Measurements from ENCODE around the gene RNF157.

The RNF157 gene

DNA sequence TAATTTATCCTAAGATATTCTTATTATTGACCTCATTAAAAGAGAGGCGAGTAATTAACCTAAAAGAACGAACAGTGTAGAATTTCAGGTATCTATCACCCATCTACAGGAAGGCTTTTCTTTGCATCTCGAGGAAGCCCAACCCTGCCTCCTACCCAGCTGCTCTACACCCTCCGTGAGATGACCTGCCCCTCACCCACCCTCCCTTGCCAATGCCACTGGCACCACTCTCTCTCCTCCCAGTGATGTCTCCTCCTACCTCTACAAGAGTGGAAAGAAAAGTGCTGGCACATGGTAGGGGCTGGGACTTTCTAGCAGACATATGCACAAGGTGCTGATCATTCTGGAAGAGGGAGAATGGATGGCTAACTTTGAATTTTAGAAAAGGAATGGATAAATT, 76.4 kb downstream of the RNF157 start:
- no peaks in the 10 kb centered on the region for H3K27me3 ChIP-seq (ENCODE audit: insufficient read depth, poor library complexity, severe bottlenecking)
- DNase-seq (ENCODE audit: low read depth in 1 of 2, low spot score in 1 of 2), result no peak
- H3K27ac ChIP-seq (replicated peaks), result no peak overlapping the region
- H3K4me3 ChIP-seq (replicated peaks; ENCODE audit: insufficient read depth, low read length), result no peak overlapping the region
- TF ChIP-seq GABPA (IDR thresholded peaks at IDR 0.05; ENCODE audit: low read depth) (no peak), SPI1 (IDR thresholded peaks at IDR 0.05; ENCODE audit: borderline replicate concordance, low read depth) (no peak), POLR2AphosphoS5 (IDR thresholded peaks at IDR 0.05; ENCODE audit: low read depth) (no peak)
- TF ChIP-seq, protein P1, sequence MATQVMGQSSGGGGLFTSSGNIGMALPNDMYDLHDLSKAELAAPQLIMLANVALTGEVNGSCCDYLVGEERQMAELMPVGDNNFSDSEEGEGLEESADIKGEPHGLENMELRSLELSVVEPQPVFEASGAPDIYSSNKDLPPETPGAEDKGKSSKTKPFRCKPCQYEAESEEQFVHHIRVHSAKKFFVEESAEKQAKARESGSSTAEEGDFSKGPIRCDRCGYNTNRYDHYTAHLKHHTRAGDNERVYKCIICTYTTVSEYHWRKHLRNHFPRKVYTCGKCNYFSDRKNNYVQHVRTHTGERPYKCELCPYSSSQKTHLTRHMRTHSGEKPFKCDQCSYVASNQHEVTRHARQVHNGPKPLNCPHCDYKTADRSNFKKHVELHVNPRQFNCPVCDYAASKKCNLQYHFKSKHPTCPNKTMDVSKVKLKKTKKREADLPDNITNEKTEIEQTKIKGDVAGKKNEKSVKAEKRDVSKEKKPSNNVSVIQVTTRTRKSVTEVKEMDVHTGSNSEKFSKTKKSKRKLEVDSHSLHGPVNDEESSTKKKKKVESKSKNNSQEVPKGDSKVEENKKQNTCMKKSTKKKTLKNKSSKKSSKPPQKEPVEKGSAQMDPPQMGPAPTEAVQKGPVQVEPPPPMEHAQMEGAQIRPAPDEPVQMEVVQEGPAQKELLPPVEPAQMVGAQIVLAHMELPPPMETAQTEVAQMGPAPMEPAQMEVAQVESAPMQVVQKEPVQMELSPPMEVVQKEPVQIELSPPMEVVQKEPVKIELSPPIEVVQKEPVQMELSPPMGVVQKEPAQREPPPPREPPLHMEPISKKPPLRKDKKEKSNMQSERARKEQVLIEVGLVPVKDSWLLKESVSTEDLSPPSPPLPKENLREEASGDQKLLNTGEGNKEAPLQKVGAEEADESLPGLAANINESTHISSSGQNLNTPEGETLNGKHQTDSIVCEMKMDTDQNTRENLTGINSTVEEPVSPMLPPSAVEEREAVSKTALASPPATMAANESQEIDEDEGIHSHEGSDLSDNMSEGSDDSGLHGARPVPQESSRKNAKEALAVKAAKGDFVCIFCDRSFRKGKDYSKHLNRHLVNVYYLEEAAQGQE (IDR thresholded peaks at IDR 0.05; ENCODE audit: insufficient replicate concordance, low read depth), result no peak
- TF ChIP-seq, protein P2, sequence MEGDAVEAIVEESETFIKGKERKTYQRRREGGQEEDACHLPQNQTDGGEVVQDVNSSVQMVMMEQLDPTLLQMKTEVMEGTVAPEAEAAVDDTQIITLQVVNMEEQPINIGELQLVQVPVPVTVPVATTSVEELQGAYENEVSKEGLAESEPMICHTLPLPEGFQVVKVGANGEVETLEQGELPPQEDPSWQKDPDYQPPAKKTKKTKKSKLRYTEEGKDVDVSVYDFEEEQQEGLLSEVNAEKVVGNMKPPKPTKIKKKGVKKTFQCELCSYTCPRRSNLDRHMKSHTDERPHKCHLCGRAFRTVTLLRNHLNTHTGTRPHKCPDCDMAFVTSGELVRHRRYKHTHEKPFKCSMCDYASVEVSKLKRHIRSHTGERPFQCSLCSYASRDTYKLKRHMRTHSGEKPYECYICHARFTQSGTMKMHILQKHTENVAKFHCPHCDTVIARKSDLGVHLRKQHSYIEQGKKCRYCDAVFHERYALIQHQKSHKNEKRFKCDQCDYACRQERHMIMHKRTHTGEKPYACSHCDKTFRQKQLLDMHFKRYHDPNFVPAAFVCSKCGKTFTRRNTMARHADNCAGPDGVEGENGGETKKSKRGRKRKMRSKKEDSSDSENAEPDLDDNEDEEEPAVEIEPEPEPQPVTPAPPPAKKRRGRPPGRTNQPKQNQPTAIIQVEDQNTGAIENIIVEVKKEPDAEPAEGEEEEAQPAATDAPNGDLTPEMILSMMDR (IDR thresholded peaks at IDR 0.05; ENCODE audit: insufficient read depth, low read length), result no peak

GRCh38 chr17:76161619-76162266, 78.5 kb downstream of the RNF157 start:
- no peak for DNase-seq (ENCODE audit: low read depth in 1 of 2, low spot score in 1 of 2)
- TF ChIP-seq POLR2AphosphoS5 (IDR thresholded peaks at IDR 0.05; ENCODE audit: low read depth), result no peak
- no peak for TF ChIP-seq GABPA (IDR thresholded peaks at IDR 0.05; ENCODE audit: low read depth)
- TF ChIP-seq, protein P2 (IDR thresholded peaks at IDR 0.05; ENCODE audit: insufficient read depth, low read length), result no peak
- no peak for TF ChIP-seq SPI1 (IDR thresholded peaks at IDR 0.05; ENCODE audit: borderline replicate concordance, low read depth)
- TF ChIP-seq, protein P1 (IDR thresholded peaks at IDR 0.05; ENCODE audit: insufficient replicate concordance, low read depth), result no peak

GRCh38 chr17:76160896-76161528, 79.3 kb downstream of the RNF157 start:
- TF ChIP-seq, protein P2 (IDR thresholded peaks at IDR 0.05; ENCODE audit: insufficient read depth, low read length), result no peak
- H3K27ac ChIP-seq (replicated peaks), result no peak overlapping the region
- H3K4me3 ChIP-seq (replicated peaks; ENCODE audit: insufficient read depth, low read length), result no peak overlapping the region
- no peaks in the 10 kb centered on the region for H3K27me3 ChIP-seq (ENCODE audit: insufficient read depth, poor library complexity, severe bottlenecking)
- DNase-seq (ENCODE audit: low read depth in 1 of 2, low spot score in 1 of 2), result no peak

More at GRCh38 chr17:76161619-76162266, 78.5 kb downstream of the RNF157 start:
- Histone ChIP-seq H3K4me3 (replicated peaks; ENCODE audit: insufficient read depth, low read length) (no peak overlapping the region), H3K27ac (replicated peaks) (no peak overlapping the region), H3K27me3 (ENCODE audit: insufficient read depth, poor library complexity, severe bottlenecking) (no peaks in the 10 kb centered on the region)

Data from HL-60 (cell line).